AG09319 (cell line): ENCODE results near the gene MAP4K1.
A peak's percentile ranks its signal among the peaks of the same experiment; 100 is the strongest.

Experiments
- DNase-seq: peaks from one replicate; pipeline ENCODE4 v3.0.0-alpha.2; 2010; ENCODE audit warnings: low read depth; ENCODE audit errors: extremely low read depth
- CTCF ChIP-seq: IDR thresholded peaks from 2 replicates; pipeline ENCODE4 v1.5.1; 2011; ENCODE audit warnings: low read depth, mild to moderate bottlenecking, inconsistent platforms, low read length, moderate library complexity

MAP4K1 gene

GRCh38 chr19:38663156-38663651 lies 45.5 kb upstream of the MAP4K1 start:
- TF ChIP-seq CTCF = no peak
- no peak for DNase-seq

GRCh38 chr19:38662537-38663155 lies 44.9 kb upstream of the MAP4K1 start:
- TF ChIP-seq CTCF = no peak
- no peak for DNase-seq

- DNase-seq = no peak
- no peak for TF ChIP-seq CTCF
Observed at GRCh38 chr19:38661996-38662395, 44.2 kb upstream of the MAP4K1 start.

- no peak for DNase-seq
- no peak for TF ChIP-seq CTCF
Observed at GRCh38 chr19:38661136-38661535, 43.4 kb upstream of the MAP4K1 start.

GRCh38 chr19:38660724-38661123 lies 43.0 kb upstream of the MAP4K1 start:
- TF ChIP-seq CTCF = no peak
- DNase-seq = no peak

- no peak for TF ChIP-seq CTCF
- peak; percentile 99 for DNase-seq
Observed at GRCh38 chr19:38658462-38659306, 40.9 kb upstream of the MAP4K1 start.

- TF ChIP-seq CTCF = no peak
- no peak for DNase-seq
Observed at GRCh38 chr19:38657633-38658222, 40.0 kb upstream of the MAP4K1 start.
